HuH-7.5 (cell line): ENCODE results near the gene ANKRD16.
"Not testable (repeated sequence)": the region's sequence is repeated elsewhere in the genome, so short reads cannot be mapped to it uniquely, and the experiment has no call there.

Experiments used
- DNase-seq: peaks from one replicate; pipeline ENCODE4 v3.0.0; 2011; ENCODE audit warnings: low spot score

Gene ANKRD16

GRCh38 chr10:5833814-5834213 is 55.9 kb downstream of the ANKRD16 start:
- no peak for DNase-seq

- DNase-seq: no peak
Measured at GRCh38 chr10:5832946-5833345, 56.7 kb downstream of the ANKRD16 start.

GRCh38 chr10:5831446-5831782 is 58.3 kb downstream of the ANKRD16 start:
- DNase-seq: no peak

- DNase-seq: no peak
Measured at GRCh38 chr10:5830629-5831445, 58.9 kb downstream of the ANKRD16 start.

GRCh38 chr10:5829267-5829666 is 60.4 kb downstream of the ANKRD16 start:
- no peak for DNase-seq

- DNase-seq: no peak
Measured at GRCh38 chr10:5828725-5829124, 61.0 kb downstream of the ANKRD16 start.

GRCh38 chr10:5827841-5828240 is 61.9 kb downstream of the ANKRD16 start:
- DNase-seq: no peak

- not testable (repeated sequence) for DNase-seq
Measured at GRCh38 chr10:5826511-5826910, 63.2 kb downstream of the ANKRD16 start.

- DNase-seq: no peak
Measured at GRCh38 chr10:5818894-5819293, 70.8 kb downstream of the ANKRD16 start.

GRCh38 chr10:5818048-5818331 is 71.7 kb downstream of the ANKRD16 start:
- no peak for DNase-seq

- DNase-seq: no peak
Measured at GRCh38 chr10:5817322-5818047, 72.2 kb downstream of the ANKRD16 start.

GRCh38 chr10:5816170-5816569 is 73.5 kb downstream of the ANKRD16 start:
- DNase-seq: no peak

GRCh38 chr10:5814110-5815107 is 75.3 kb downstream of the ANKRD16 start:
- no peak for DNase-seq

- peak; percentile 95 for DNase-seq
Measured at GRCh38 chr10:5813341-5814109, 76.2 kb downstream of the ANKRD16 start, which contains the start of gene GDI2. Gene GDI2, minus strand, starts transcription at chr10:5813434. Its CDS starts 176 bp downstream, at chr10:5813258.

- DNase-seq: no peak
Measured at GRCh38 chr10:5813091-5813340, 76.7 kb downstream of the ANKRD16 start.

- no peak for DNase-seq
Measured at GRCh38 chr10:5812283-5813090, 77.2 kb downstream of the ANKRD16 start.
